Inferior parietal cortex (tissue), 1 donor: ENCODE data around the gene SPTSSB.

Experiments used
- DNase-seq: peaks from one replicate; pipeline ENCODE4 v3.0.0-alpha.2; 2016; ENCODE audit errors: extremely low spot score

SPTSSB gene, protein sequence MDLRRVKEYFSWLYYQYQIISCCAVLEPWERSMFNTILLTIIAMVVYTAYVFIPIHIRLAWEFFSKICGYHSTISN

DNA sequence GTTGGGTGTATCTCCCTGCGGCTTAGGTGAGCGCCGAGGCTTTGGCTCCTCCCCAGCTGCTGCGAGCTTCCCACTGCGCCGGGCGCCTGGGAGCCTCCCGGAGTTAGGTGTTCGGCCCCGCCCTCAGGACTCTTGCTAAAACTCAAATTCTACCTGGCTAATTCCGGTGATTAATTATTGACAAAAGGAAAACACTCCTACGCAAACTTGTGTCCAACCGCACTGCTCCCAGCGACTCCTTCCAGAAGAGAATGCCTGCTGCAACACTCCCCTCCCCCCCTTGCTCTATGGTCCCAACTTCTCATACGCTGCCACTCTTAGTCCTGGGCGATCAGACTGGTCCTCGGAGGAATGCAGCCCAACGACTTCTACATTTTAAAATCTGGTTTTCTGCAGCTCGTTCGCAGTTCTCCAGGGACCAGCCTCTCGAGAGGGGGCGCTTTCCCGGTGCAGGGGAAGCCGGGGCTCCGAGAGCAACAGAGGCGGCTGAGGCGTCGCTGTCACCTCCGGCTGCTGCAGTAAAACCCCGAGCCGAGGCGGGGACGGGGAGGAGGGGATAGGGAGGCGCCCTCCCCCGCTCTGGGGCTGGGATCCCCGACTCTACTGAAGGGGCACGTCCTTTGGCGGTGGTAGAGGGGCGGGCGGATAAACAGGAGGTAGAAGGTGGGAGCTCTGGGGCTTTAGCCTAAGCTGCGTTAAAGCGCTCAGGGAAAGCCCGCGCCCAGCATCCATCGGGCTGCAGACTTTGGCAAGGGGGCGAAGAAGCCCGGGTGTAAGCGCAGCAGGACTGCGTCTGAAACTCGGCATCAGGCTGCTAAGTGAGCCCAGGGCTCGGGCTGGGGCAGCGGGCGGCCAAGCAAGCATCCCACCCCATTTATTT lies at the start of gene SPTSSB:
Gene SPTSSB, minus strand, starts transcription at position 77 of the 880 bp plus-strand sequence. CDS start 25,194 bp downstream, outside the sequence.
- DNase-seq: no peak

DNA sequence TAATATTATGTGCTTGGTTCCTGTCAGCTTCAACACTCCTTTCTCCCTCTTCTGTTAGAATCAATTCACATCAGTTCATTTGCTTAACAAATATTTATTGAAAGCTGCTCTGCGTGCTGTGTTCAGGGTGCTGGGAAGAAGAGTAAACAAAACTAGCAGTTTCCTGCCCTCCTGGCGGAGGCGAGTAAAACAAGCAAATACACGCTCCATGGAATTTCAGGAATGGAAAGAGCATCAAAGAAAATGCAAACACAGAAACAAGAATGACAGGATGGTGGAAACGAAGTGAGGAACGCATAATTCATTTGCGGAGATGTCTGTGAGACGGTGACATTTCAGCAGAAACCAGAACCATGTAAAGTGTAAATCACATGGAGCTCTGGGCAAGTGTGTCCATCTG lies 49.4 kb upstream of the SPTSSB start:
- no peak for DNase-seq

DNA sequence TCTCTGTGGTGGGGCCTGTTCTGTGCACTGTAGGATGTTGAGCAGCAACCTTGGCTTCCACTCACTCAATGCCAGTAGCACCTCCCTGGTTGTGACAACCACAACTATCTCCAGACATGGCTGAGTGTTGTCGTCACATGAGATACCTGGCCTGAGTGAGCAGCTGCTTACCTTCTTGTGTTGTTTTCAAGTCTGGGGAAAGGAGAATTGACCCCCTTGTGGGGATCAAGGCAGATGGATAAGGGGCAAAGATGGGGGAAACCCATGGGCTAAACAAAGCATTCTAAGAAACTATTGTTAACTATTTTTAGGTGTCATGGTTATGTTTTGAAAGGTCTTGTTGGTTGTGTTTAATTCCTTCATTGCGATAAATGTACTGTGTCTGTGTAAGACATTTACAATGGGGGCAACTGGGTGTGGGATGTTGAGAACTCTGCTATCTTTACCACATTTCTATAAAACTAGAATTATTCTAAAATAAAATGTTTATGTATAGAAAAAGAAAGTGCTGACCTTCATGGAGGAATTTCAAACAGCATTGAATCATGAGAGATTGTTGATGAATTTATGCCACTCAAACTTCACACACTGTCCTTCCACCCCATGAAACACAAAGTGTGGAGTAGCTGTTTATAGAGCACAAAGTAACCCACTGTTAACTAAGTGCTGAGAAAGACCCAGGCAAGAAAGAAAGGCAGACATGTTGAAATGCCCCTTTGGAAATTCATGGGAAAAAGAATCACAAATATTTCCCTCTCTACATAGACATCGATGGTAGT lies 48.4 kb upstream of the SPTSSB start:
- DNase-seq: no peak

DNA sequence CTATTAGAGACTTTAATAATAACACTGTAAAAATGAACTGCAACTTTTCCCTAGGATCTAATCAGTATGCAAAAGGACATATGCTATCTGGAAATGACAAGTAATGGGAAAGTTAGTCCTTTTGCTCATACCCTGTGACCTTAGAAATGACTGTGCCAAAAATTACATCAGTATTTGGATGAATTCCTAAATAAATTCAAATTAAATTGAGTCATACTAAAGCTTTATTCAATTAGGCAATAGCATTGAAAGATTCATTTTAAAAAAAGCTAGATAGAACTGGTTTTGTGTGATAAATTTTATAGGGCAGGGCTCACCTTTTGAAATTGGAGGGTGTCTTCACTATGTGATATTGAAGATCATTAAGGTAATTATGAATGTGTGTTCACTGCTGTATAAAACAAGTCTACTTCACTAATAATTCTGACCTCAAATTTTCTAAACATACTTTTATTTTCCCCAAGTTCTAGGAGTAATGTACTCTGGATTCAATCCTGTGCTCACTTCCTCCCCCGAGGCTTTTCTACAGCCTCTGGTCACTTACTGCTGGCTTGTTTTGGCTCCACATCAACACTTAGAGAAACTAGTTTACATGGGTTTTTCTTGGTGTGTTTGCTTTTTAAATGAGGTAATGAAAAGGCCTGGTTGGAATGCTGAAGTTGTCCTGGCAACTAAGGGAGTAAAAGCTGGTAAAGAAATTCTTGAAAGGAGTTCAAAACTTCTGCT lies 44.4 kb upstream of the SPTSSB start:
- DNase-seq: no peak

DNA sequence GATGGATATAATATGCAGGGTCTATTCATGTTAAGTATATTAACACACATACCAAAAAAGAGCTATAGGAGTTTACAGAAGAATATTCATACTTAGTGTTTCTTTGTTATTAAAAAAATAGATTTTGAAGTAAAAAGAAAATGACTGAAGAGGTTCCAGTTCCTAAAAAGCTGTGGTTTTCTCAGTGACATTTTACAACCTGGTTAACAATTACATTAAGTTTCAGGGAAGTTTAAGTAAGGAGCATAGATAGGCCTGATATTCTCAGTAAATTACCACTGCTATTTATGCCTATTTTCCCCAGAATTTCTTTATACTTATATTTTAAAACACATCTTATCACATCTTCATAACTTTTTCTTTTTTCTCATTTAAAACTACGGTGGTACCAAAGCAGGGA lies 43.6 kb upstream of the SPTSSB start:
- no peak for DNase-seq

DNA sequence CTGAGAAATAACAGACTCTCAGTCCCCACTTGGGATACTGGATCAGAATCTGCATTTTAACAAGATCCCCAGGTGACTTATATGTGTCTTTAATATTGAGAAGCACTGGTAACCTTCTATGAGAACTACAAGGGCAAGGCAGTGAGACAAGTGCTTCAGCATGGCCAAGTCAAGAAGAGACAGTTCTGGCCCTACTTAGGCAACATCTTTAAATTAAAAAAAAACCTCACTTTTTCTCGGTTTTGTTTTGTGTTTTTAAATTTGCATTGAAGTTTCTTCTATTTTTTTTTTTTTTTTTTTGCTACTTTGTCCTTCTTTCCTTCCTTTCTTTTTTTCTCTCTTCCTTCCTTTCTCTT lies 42.5 kb upstream of the SPTSSB start:
- no peak for DNase-seq

DNA sequence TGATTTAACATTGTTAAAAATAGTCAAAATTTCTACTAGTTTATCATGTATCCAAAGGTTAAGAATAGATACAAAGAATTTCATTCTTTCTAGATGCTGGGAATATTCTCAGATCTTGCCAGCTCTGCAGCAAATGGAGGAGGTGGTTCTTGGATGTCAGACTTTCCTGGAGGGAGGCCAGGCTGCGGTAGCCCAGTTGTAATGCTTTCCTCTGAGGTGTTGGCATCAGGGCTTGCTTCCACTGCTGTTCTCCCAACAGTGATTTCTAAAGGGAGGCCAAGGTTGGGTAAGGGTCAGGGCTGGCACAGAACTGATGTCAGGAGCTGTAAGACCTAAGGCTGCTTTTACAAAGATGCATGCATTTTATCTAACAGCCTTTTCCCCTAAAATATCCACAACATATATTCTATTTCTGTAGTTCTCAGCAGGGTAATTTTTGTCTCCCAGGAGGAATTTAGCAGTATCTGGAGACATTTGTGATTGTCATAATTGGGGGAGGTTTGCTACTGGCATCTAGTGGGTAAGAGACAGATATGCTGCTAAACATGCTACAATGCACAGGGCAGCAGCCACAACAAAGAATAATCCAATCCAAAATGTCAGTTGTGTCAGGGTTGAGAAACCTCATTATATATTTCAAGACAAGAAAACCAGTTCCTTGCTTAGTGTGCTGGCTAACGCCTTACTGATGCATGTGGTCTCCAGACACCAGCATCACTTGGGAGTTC lies 42.0 kb upstream of the SPTSSB start:
- DNase-seq: peak; percentile 63

DNA sequence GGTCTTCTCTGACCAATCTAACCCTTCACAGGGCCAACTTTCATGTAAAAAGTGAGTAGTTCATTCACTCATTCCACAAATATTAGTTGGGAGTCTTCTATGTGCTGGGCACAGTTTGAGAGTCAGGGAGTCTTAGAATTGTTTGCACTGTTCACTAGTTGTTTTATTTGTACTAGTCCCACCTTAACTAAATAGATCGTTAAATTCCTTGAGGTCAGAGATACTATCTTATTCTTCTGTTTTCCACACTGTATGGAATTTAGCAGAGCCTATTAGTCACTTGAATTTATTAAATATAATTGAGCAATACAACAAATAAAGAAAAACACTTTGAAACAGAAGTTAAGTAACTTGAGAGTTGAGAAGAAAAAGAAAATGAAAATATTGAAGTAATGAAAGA lies 40.8 kb upstream of the SPTSSB start:
- no peak for DNase-seq

DNA sequence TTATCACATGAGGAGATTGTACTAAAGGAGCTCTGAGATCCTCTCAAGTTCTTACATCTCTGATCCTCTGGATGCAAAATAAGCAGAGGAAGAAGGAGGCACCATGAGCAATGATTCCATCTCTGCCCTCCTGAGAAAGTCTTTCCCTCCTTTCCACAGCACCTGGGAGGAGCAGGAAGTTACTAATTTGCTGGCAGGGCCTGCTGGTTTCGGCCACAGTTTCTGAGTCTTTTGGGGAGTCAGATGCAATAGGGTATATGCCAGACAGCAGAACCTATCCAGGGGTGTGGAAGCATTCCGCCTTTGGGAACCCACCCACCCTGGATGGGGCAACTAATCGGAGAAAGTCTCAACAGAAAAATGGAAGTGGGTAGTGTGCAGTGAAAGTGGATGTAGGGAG lies 38.5 kb upstream of the SPTSSB start:
- DNase-seq: no peak

DNA sequence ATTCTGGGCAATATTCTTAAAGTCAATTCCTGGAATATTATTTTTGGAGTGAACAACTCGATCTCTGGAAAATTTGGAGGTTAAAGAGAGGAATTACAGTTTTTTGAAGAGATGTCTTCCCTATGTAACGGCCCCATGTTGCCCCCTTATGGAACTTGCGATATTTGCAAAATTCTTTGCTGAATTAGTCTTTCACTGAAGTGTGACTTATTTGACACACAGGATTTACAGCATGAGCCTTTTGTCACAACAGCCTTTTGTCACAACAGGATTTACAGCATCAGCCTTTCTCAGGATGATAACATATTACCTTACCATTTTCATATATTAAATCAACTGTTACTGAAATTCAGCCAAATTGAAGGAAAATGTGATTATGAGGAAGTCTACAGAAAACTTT lies 37.8 kb upstream of the SPTSSB start:
- peak; percentile 71 for DNase-seq

DNA sequence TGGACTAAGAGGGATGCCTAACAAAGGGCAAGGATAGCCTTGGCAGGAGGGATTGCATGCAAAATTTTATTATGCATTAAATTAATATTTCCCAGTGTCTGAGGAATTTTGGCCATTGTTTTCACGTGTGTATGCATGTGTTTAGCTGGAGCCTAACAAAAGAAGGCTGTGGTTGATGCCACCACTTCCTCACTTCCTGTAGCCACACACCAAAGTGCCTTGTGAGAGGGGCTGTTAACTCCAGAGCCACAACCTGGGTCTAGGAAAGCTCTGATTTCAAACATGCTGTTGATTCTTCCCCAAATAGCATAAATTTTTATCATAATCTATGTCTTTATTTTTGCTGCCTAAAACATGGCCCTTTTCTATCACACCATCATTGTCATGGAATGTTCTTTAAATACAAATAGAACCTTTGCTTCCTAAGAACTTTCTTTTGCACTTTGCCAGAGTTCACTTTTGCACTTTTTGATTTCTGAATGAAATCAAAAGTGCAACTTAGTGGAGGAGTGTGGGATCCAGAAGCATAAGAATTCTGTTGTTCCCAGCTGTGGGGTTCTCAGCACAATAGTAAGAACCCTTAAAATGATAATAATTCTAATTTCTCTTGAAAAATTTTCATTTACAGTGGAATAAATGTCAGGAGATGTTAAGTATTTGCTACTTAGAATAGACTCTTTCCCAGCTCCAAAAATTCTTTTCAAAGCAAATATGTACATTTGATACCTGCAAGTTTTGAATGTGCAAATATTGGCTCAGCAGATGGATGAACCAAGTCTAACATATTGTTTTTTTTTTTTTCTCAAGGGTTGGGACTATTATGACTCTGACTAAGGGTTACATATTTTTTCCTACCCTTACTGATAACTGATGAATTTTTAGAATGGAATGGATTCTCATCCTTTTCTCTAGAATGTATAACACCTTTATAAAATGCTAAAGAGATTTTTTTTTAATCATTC lies 35.6 kb upstream of the SPTSSB start:
- no peak for DNase-seq

DNA sequence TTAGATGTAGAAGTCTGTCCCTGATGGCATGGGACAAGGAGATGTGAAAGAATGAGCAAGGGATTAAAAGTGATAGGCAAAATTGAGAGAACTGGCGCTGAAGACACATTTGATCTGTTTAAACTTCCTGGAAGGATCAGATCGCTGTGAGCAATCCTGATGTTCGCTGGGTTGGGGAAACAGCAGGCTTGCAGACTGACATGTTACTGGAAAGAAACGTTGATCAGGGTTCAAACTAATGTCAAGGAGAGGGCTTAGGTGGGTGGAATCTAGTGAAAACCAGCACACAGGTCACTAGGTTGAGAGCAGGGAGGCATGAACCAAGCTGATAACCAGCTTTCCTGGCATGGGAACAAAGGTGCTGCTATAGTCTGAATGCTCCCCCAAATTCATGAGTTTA lies 34.5 kb upstream of the SPTSSB start:
- DNase-seq: no peak

DNA sequence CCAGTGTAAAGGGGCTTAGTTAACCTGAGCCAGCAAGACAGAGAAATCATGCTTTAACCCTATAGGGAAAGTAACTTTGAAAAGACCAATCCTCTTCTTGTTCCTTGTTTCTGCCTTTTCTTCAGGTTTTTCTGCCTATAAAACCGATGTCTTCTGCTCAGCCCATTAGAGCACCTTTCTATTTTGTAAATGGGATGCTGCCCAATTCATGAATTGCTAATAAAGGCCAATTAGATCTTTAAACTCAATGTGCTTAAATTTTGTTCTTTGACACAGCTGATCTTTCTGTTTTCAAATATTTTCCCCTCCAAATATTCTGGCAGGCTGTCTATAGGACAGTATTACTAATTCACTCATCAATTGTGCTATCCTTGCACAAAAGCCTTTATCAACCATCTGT lies 33.8 kb upstream of the SPTSSB start:
- no peak for DNase-seq

DNA sequence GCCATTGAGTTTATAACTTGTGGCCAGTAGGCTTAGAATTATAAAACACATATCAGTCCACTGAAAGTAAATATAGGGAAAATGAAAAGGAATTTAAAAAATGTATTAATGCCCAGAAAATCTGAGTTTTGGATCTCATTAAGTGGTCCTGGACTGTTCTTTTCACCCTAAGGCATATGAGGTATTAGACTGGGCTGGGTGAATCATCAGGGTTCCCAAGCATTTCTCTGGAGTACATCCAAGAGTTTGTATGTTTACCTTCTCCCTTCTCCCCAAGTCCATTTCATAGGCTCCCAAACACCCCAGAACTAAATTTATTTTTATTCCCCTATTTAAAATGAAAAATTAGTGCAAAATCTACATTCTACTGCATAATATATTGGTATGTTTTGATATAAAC lies 31.9 kb upstream of the SPTSSB start:
- DNase-seq: no peak

DNA sequence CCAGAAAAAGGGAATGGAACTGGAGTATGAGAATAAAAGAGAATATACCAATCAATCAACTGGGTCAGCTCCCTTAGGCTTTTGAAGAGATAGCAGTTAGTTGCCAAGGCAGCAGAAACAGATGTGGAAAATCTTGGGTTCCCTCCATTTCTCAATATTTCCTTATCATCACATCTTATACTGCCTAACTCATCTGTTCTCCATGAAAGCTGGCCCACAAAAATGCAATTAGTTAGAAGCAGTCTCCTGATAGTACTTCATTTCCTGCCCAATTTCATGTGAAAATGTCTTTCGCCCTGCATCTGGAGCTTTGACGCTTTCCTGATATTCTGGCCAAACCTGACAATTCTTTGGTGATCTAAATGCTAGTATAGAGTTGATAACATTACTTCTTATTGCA lies 30.1 kb upstream of the SPTSSB start:
- no peak for DNase-seq

DNA sequence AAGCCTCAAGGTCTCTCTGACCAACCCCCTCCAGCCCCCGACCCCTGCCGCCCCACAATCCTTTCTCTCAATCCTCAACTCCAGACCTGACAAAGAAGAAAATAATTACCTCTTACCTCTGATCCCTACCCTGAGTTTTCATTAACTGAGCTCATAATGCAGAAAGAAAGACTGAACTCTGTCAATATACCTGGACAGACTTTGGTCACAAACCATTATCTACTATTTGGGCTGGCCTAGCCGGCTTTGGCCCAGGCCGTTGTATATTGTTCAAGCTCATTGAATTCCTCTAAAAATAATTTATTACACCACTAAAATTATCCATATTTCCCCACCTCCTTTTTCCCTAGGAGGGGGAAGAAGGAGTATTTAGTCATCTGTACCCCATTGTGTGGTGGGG lies 29.3 kb upstream of the SPTSSB start:
- no peak for DNase-seq

DNA sequence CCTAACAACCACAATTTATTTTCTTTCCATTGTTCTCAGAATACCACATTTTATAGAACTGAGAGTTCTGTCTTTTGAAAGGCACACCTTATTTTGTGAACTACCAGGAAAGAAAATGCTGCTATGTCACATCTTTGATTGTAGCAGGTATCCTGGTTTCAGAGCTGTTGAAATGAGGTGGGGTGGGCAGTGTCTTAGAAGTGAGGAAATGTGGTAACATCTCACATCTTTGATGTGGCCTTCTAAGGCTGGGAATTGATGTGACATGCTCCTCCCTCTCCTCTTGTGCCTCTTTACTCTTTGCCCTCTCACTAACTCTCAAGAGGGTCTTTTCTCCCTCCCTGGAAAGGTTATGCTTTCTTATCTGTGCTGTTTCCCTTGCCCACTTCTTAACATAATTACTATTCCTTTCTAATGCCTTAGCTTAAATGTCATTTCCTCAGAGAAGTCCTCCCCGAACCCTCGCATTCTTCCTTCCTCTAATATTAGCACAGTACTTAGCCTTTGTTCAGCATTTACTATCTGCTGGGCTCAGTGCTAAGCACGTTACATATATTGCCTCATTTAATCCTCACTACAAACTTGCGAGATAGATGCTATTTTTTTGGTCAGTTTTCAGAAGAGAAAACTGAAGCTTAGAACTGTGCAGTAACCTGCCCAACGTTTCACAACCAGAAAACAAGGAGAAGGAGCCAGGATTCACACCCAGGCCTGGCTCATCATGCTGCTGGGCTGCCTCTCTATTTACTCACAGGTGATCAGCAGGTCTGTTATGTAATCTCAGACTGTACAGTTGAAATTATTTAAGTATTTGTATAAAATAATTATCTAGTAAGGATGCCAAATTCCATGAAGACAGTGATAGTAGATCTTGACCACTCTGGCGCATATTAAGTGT lies 24.0 kb upstream of the SPTSSB start:
- no peak for DNase-seq

DNA sequence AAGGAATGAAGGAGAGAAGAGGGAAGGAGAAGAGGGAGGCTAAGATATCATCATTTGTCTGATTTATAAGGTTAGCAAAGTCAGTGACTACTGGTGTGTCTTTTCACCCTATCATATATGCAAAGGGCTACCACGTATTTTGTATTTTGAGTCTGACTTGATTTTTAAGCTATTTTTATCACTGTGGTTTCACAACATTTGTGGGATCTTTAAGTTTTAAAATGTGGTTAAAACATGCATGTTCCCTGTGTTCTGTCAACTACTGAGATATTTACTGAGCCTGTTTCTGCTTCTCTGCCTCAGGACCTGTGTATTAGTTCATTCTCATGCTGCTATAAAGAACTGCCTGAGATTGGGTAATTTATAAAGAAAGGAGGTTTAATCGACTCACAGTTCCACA lies 22.5 kb upstream of the SPTSSB start:
- DNase-seq: no peak

DNA sequence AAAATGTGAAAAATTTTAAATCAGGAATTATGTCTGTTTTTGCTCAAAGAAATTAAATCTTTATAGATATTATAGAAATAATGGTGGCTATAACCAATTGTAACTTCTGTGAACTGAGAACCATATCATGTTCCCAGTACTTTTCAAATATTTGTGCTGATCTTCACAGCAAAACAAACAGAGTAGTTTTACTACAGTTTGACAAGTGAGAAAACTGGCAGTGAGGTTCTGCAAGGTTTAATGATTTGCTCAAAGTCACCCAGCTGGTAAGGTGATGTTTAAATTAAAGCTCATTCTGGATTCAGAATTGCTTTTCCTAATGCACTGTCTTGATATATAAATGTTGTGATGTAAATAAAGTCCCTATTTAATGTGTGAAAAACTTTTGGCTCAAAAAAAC lies 22.0 kb upstream of the SPTSSB start:
- DNase-seq: no peak
